ENCODE measurements around the gene RBM5.
A peak's percentile ranks its signal among the peaks of the same experiment; 100 is the strongest.

DNA sequence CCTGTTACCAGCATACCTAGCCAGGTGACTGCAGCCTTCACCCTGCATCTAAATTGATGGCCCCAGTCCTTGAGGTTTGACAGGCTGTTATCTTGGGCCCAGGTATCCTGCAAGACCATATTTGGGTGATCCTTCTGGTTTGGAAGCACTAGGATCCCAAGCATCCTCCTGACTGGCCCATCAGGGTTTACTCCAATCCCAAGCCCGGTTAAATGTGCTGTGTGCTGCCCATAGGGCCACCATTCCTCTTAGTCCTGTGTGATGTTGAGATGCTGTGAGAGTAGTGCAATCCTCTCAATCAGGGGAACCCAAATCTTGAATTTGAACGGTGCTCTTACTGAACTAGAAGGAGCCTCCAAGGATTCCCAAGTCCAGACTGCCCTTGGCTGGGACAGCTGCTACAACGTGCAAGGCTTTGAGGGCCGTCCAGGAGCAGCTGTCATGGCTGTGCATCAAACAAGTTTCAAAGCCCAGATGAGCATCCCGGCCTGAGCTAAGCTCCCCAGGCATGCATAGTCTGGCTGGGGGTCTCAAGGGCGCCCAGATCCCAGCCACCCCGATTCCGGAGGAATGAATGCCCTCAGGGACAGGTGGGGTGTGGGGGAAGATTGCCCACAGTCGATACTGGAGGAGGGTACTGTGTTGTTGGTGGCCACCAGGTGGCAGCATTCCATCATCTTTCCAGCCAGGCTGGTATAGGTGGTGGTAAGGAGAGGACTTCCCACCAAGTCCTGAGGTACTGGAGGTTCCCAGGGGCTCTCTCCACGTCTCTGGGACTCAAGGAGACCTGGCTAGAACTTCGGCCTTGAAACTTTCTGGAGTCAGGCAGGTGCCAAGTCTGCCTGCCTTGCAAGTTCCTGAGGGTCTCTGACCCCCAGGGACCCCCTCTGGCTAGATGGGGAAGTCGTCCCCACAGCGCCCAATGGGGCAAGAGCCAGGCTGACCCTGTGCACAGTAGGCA, 32.6 kb downstream of the RBM5 start:
- TF ChIP-seq, protein P1, sequence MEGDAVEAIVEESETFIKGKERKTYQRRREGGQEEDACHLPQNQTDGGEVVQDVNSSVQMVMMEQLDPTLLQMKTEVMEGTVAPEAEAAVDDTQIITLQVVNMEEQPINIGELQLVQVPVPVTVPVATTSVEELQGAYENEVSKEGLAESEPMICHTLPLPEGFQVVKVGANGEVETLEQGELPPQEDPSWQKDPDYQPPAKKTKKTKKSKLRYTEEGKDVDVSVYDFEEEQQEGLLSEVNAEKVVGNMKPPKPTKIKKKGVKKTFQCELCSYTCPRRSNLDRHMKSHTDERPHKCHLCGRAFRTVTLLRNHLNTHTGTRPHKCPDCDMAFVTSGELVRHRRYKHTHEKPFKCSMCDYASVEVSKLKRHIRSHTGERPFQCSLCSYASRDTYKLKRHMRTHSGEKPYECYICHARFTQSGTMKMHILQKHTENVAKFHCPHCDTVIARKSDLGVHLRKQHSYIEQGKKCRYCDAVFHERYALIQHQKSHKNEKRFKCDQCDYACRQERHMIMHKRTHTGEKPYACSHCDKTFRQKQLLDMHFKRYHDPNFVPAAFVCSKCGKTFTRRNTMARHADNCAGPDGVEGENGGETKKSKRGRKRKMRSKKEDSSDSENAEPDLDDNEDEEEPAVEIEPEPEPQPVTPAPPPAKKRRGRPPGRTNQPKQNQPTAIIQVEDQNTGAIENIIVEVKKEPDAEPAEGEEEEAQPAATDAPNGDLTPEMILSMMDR (IDR thresholded peaks at IDR 0.05): peak; percentile 83
- TF ChIP-seq ZFX (IDR thresholded peaks at IDR 0.05; ENCODE audit: borderline replicate concordance): no peak

All from 22Rv1 (cell line).